Endodermal cell (in vitro differentiated cells): ENCODE measurements around the gene TFEB. TPM values are rescaled to one million over a fixed set of nuclear protein-coding genes. Genes with fewer than 3 reads are reported as not detected.

ENCODE experiments used
- DNase-seq: peaks from one replicate; pipeline ENCODE4 v3.0.0-alpha.2; 2017
- H3K27ac ChIP-seq: 2 replicates; pipeline ENCODE4 v1.5.1; 2013; ENCODE audit warnings: mild to moderate bottlenecking, low read depth, low read length, moderate library complexity
- H3K27me3 ChIP-seq: 2 replicates; pipeline ENCODE4 v1.6.1; 2013; ENCODE audit warnings: mild to moderate bottlenecking, low read length, moderate library complexity; ENCODE audit not compliant: insufficient read depth, control insufficient read depth, poor library complexity, severe bottlenecking
- H3K36me3 ChIP-seq: 2 replicates; pipeline ENCODE4 v1.7.0; 2013; ENCODE audit warnings: mild to moderate bottlenecking, low read length, moderate library complexity; ENCODE audit not compliant: control insufficient read depth, insufficient read depth
- H3K4me1 ChIP-seq: one replicate; pipeline ENCODE4 v1.7.0; 2013; ENCODE audit warnings: low read length; ENCODE audit not compliant: control insufficient read depth, insufficient read depth
- H3K4me3 ChIP-seq: 2 replicates; pipeline ENCODE4 v1.5.1; 2013; ENCODE audit warnings: mild to moderate bottlenecking, low read length, moderate library complexity
- H3K9ac ChIP-seq: 2 replicates; pipeline ENCODE4 v1.6.1; 2013; ENCODE audit warnings: mild to moderate bottlenecking, low read length, moderate library complexity; ENCODE audit not compliant: poor library complexity, severe bottlenecking; ENCODE audit errors: extremely low read depth
- H3K9me3 ChIP-seq: 2 replicates; pipeline ENCODE4 v1.6.1; 2013; ENCODE audit warnings: mild to moderate bottlenecking, low read length, moderate library complexity; ENCODE audit not compliant: control insufficient read depth
- H3K27ac Mint-ChIP-seq: 2 replicates; pipeline ENCODE4 v1.8.0; 2020; ENCODE audit warnings: mixed read lengths
- H3K27me3 Mint-ChIP-seq: 2 replicates; pipeline ENCODE4 v1.8.0; 2021; ENCODE audit warnings: mild to moderate bottlenecking, mixed read lengths; ENCODE audit not compliant: insufficient read depth
- H3K36me3 Mint-ChIP-seq: 2 replicates; pipeline ENCODE4 v1.8.0; 2020; ENCODE audit warnings: low read depth, mixed read lengths
- H3K4me1 Mint-ChIP-seq: 2 replicates; pipeline ENCODE4 v1.8.0; 2020; ENCODE audit warnings: mixed read lengths
- H3K4me3 Mint-ChIP-seq: 2 replicates; pipeline ENCODE4 v1.8.0; 2020; ENCODE audit warnings: mild to moderate bottlenecking, moderate library complexity, mixed read lengths
- H3K9me3 Mint-ChIP-seq: 2 replicates; pipeline ENCODE4 v1.8.0; 2020; ENCODE audit warnings: mild to moderate bottlenecking, mixed read lengths
- CTCF ChIP-seq: fragments of 200-600 bp; sonication (generic); conservative IDR thresholded peaks from 2 replicates; pipeline ENCODE4 v1.5.0; 2021; ENCODE audit warnings: antibody characterized with exemption, mild to moderate bottlenecking
- WGBS, 2 experiments: methylation state at CpG; one replicate each; pipeline versions ENCODE4 v1.1.5 to v1.1.7; 2013; ENCODE audit warnings: missing lambda C conversion rate in 2 of 2, mixed read lengths in 1 of 2; ENCODE audit not compliant: insufficient coverage in 1 of 2, insufficient read length in 1 of 2; 5-methylcytosine and 5-hydroxymethylcytosine counted together
- total RNA-seq, 2 donors: library from RNA; stranded (reverse); fragmentation: NEBNext Ultra II Directional in 1 of 2; extraction: Animal tissue kit (Norgen Biotek cat#: 25700) in 1 of 2; gene quantifications; 2 replicates in 1 of 2; 3 replicates in 1 of 2; pipeline ENCODE4 v1.2.1, GENCODE V29; 2021

The TFEB gene
- total RNA-seq, 2 donors from 2014 or later, result 0.24 TPM; not detected in 1

- no peak for TF ChIP-seq CTCF
- peaks cover 19% of the 10 kb centered on the region for H3K27me3 Mint-ChIP-seq
- Histone ChIP-seq H3K27me3 (peaks cover 17% of the 10 kb centered on the region), H3K4me1 (peaks cover 3% of the 10 kb centered on the region), H3K4me3 (no peak overlapping the region), H3K9me3 (no peaks in the 10 kb centered on the region), H3K36me3 (no peaks in the 10 kb centered on the region), H3K27ac (no peak overlapping the region), H3K9ac (no peak overlapping the region)
- H3K27ac Mint-ChIP-seq, result no peak overlapping the region
- no peak overlapping the region for H3K4me3 Mint-ChIP-seq
- DNase-seq, result no peak
- WGBS, 2 experiments, result 89 to 92% methylated on average over 12 to 13 of the region's 13 CpGs
- H3K36me3 Mint-ChIP-seq, result no peaks in the 10 kb centered on the region
- H3K9me3 Mint-ChIP-seq, result no peaks in the 10 kb centered on the region
- H3K4me1 Mint-ChIP-seq, result peaks cover 12% of the 10 kb centered on the region
Measured at GRCh38 chr6:41736800-41737555, 1.6 kb upstream of the TFEB start.

GRCh38 chr6:41736186-41736733 is 852 bp upstream of the TFEB start:
- H3K36me3 ChIP-seq, result no peaks in the 10 kb centered on the region
- 78 to 87% methylated on average over 2 to 6 of the region's 6 CpGs for WGBS, 2 experiments
- H3K4me1 ChIP-seq, result peaks cover 3% of the 10 kb centered on the region
- Mint-ChIP-seq H3K9me3 (no peaks in the 10 kb centered on the region), H3K27ac (no peak overlapping the region), H3K36me3 (no peaks in the 10 kb centered on the region), H3K4me3 (no peak overlapping the region), H3K27me3 (peaks cover 19% of the 10 kb centered on the region), H3K4me1 (peaks cover 12% of the 10 kb centered on the region)
- no peak overlapping the region for H3K9ac ChIP-seq
- H3K4me3 ChIP-seq, result no peak overlapping the region
- peaks cover 17% of the 10 kb centered on the region for H3K27me3 ChIP-seq
- DNase-seq, result no peak
- no peak for TF ChIP-seq CTCF
- no peak overlapping the region for H3K27ac ChIP-seq
- H3K9me3 ChIP-seq, result no peaks in the 10 kb centered on the region

- Histone ChIP-seq H3K4me3 (peak overlapping the region; percentile 56), H3K9ac (no peak overlapping the region), H3K27ac (no peak overlapping the region), H3K27me3 (peaks cover 17% of the 10 kb centered on the region), H3K9me3 (no peaks in the 10 kb centered on the region), H3K36me3 (no peaks in the 10 kb centered on the region), H3K4me1 (peaks cover 3% of the 10 kb centered on the region)
- H3K4me3 Mint-ChIP-seq, result peak overlapping the region; percentile 63
- TF ChIP-seq CTCF, result no peak
- 0 to 1% methylated on average over 15 to 72 of the region's 76 CpGs for WGBS, 2 experiments
- H3K9me3 Mint-ChIP-seq, result no peaks in the 10 kb centered on the region
- no peak overlapping the region for H3K27ac Mint-ChIP-seq
- peak; percentile 82 for DNase-seq
- H3K4me1 Mint-ChIP-seq, result peaks cover 12% of the 10 kb centered on the region
- peaks cover 23% of the 10 kb centered on the region for H3K27me3 Mint-ChIP-seq
- H3K36me3 Mint-ChIP-seq, result no peaks in the 10 kb centered on the region
Measured at GRCh38 chr6:41734666-41735426, 562 bp downstream of the TFEB start.
